Ishikawa (cell line): ENCODE measurements around the gene NAV2.

Experiments
- CEBPB ChIP-seq: IDR thresholded peaks from 2 replicates; pipeline ENCODE4 v1.6.1; 2012
- CREB1 ChIP-seq: IDR thresholded peaks from 2 replicates; pipeline ENCODE4 v1.6.1; 2012; ENCODE audit warnings: low read depth
- EGR1 ChIP-seq: IDR thresholded peaks from 2 replicates; pipeline ENCODE4 v1.6.1; 2012
- EP300 ChIP-seq: IDR thresholded peaks from 2 replicates; pipeline ENCODE4 v1.6.1; 2012; ENCODE audit warnings: borderline replicate concordance
- FOXM1 ChIP-seq: IDR thresholded peaks from 2 replicates; pipeline ENCODE4 v1.6.1; 2012; ENCODE audit warnings: low read depth, borderline replicate concordance
- NFIC ChIP-seq: IDR thresholded peaks from 2 replicates; pipeline ENCODE4 v1.6.1; 2012
- RAD21 ChIP-seq: IDR thresholded peaks from 2 replicates; pipeline ENCODE4 v1.6.1; 2012; ENCODE audit warnings: low read depth
- REST ChIP-seq: IDR thresholded peaks from 2 replicates; pipeline ENCODE4 v1.6.1; 2012; ENCODE audit warnings: low read depth, mild to moderate bottlenecking
- TAF1 ChIP-seq: IDR thresholded peaks from 2 replicates; pipeline ENCODE4 v1.6.1; 2012; ENCODE audit warnings: low read depth, mild to moderate bottlenecking
- TCF12 ChIP-seq: IDR thresholded peaks from 2 replicates; pipeline ENCODE4 v1.6.1; 2012; ENCODE audit warnings: low read depth
- TEAD4 ChIP-seq: IDR thresholded peaks from 2 replicates; pipeline ENCODE4 v1.6.1; 2012
- YY1 ChIP-seq: IDR thresholded peaks from 2 replicates; pipeline ENCODE4 v1.6.1; 2012; ENCODE audit warnings: low read depth
- ZBTB7A ChIP-seq: IDR thresholded peaks from 2 replicates; pipeline ENCODE4 v1.6.1; 2012; ENCODE audit warnings: low read depth
- TF ChIP-seq, protein P1 (sequence below): IDR thresholded peaks from 2 replicates; pipeline ENCODE4 v1.6.1; 2012
- TF ChIP-seq, protein P2 (sequence below): IDR thresholded peaks from 2 replicates; pipeline ENCODE4 v1.6.1; 2012

NAV2 gene

GRCh38 chr11:20127671-20128527 is 415.3 kb downstream of the NAV2 start:
- peak; percentile 90 for TF ChIP-seq RAD21
- TF ChIP-seq, protein P1, sequence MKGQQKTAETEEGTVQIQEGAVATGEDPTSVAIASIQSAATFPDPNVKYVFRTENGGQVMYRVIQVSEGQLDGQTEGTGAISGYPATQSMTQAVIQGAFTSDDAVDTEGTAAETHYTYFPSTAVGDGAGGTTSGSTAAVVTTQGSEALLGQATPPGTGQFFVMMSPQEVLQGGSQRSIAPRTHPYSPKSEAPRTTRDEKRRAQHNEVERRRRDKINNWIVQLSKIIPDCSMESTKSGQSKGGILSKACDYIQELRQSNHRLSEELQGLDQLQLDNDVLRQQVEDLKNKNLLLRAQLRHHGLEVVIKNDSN, result no peak

GRCh38 chr11:20129665-20130064 is 417.0 kb downstream of the NAV2 start:
- TF ChIP-seq EP300 (no peak), TCF12 (no peak), REST (no peak), NFIC (no peak), FOXM1 (no peak), TAF1 (no peak), EGR1 (no peak), TEAD4 (no peak)
- TF ChIP-seq, protein P1, result no peak
- TF ChIP-seq, protein P2, sequence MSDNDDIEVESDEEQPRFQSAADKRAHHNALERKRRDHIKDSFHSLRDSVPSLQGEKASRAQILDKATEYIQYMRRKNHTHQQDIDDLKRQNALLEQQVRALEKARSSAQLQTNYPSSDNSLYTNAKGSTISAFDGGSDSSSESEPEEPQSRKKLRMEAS, result no peak

DNA sequence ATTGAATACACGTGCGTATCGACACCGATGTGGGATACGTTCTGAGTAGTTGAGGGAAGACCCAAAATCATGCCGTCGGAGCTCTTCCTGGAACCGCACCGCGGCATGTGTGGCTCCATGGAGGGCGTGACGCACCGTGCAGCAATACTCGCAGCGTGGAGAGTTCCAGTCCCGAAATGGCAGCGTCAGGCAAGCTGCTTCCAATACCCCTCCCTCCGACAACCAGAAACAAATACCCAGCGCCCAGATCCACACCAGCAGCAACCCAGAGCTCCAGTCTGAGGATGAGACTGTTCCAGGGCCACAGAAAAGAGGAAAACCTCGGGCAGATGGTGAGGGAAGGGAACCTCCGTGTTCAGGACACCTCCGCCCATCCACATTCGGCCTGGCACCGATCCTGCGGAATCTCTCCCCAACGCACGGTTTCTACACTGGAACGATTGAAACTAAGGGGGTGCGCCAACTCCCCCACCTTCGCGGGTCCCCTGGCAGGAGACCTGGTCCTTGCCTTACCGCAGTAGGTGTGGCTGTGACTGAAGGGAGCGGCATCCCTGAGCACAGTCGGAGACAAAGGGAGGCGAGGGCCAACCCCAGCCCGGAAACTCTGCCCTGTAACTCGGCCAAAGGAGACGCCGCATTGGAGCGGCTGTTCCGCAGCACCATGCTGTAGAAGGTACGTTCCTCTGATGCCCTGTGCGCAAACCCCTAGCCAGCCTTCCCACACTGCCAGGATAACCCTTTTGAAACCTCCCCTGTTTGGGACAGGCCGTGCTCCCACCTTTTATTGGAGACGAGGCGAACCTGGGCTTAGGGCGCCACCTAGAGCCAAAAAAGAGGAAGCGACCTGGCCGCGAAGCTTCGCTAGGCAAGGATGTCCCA is 419.4 kb downstream of the NAV2 start:
- TF ChIP-seq TAF1 (no peak), RAD21 (peak; percentile 96)

- no peak for TF ChIP-seq TEAD4
These were observed 420.0 kb downstream of the NAV2 start for GRCh38 chr11:20132667-20133039.

GRCh38 chr11:20134991-20135736 is 422.5 kb downstream of the NAV2 start:
- no peak for TF ChIP-seq CREB1
- TF ChIP-seq, protein P1, result no peak
- no peak for TF ChIP-seq CEBPB
- no peak for TF ChIP-seq TAF1
- no peak for TF ChIP-seq ZBTB7A
- no peak for TF ChIP-seq FOXM1
- TF ChIP-seq TCF12, result no peak
- TF ChIP-seq TEAD4, result no peak
- no peak for TF ChIP-seq REST
- no peak for TF ChIP-seq EP300
- TF ChIP-seq, protein P2, result no peak
- no peak for TF ChIP-seq NFIC
- no peak for TF ChIP-seq EGR1
- TF ChIP-seq YY1, result no peak
- no peak for TF ChIP-seq RAD21
